DND-41 (cell line): Measurements from ENCODE around the gene WTAP.

Experiments
- CTCF ChIP-seq: IDR thresholded peaks from 2 replicates; pipeline ENCODE4 v1.5.1; 2012; ENCODE audit warnings: borderline replicate concordance, low read length, moderate library complexity, mild to moderate bottlenecking; ENCODE audit not compliant: poor library complexity, severe bottlenecking; ENCODE audit errors: extremely low read depth
- EZH2 ChIP-seq: IDR thresholded peaks from 3 replicates; pipeline ENCODE4 v1.6.1; 2012; ENCODE audit warnings: borderline replicate concordance, low read depth, mild to moderate bottlenecking, moderate library complexity, low read length, inconsistent platforms; ENCODE audit not compliant: severe bottlenecking

GRCh38 chr6:159680104-159680503, 47.2 kb upstream of the WTAP start:
- TF ChIP-seq CTCF, result no peak
- no peak for TF ChIP-seq EZH2
